Ascending aorta (tissue), 2 donors: ENCODE data around the gene CYP8B1. TPM values are rescaled to one million over a fixed set of nuclear protein-coding genes. Genes with fewer than 3 reads are reported as not detected.

Experiments used
- DNase-seq, 2 donors: peaks; one replicate each; pipeline ENCODE4 v3.0.0-alpha.2; 2019; ENCODE audit warnings: low spot score in 2 of 2
- H3K27ac ChIP-seq, 2 donors: fragments of 200-600 bp; sonication (generic); one replicate each; pipeline ENCODE4 v1.5.1; 2016 to 2017; ENCODE audit warnings: mild to moderate bottlenecking in 1 of 2
- H3K27me3 ChIP-seq: fragments of 200-600 bp; sonication (generic); one replicate; pipeline ENCODE4 v1.5.1; 2017
- H3K36me3 ChIP-seq, 2 donors: fragments of 200-600 bp; sonication (generic); one replicate each; pipeline ENCODE4 v1.5.1; 2016
- H3K4me1 ChIP-seq, 2 donors: fragments of 200-600 bp; sonication (generic); one replicate each; pipeline ENCODE4 v1.5.1; 2016 to 2017; ENCODE audit warnings: mild to moderate bottlenecking in 1 of 2
- H3K4me3 ChIP-seq, 2 donors: fragments of 200-600 bp; sonication (generic); one replicate each; pipeline ENCODE4 v1.5.1; 2016 to 2017; ENCODE audit warnings: mild to moderate bottlenecking in 1 of 2
- H3K9me3 ChIP-seq, 2 donors: fragments of 200-600 bp; sonication (generic); one replicate each; pipeline ENCODE4 v1.5.1; 2016
- CTCF ChIP-seq, 3 experiments: fragments of 200-600 bp in 2 of 3; fragments of 450-650 bp in 1 of 3; sonication (generic) in 2 of 3; IDR thresholded peaks; one replicate each; pipeline ENCODE4 v1.5.1; 2016 to 2019; ENCODE audit warnings: antibody characterized with exemption in 3 of 3, mild to moderate bottlenecking in 1 of 3, moderate library complexity in 1 of 3
- intact Hi-C: fragments of 100-400 bp; cut with DNase I; formaldehyde crosslinking; loops from one replicate; pipeline ENCODE4 v1.15.1; 2023
- total RNA-seq: library from RNA; depleted of rRNA; stranded (reverse); fragments of >200 nt; gene quantifications from one replicate; pipeline ENCODE4 v1.1.0, GENCODE V29; 2016

CYP8B1 gene
- total RNA-seq, 1 donor from 2014 or later = 0.43 TPM

- no peaks in the 10 kb centered on the region for H3K4me1 ChIP-seq
- H3K9me3 ChIP-seq = no peaks in the 10 kb centered on the region
- no peak for DNase-seq
- no peaks in the 10 kb centered on the region for H3K27me3 ChIP-seq
- intact Hi-C loops = no loop called here
- no peaks in the 10 kb centered on the region for H3K36me3 ChIP-seq
- no peak overlapping the region for H3K4me3 ChIP-seq
- no peak for TF ChIP-seq CTCF (IDR thresholded peaks at IDR 0.05)
- H3K27ac ChIP-seq = no peak overlapping the region
Measured at GRCh38 chr3:42836150-42837123, 39.2 kb downstream of the CYP8B1 start.

DNA sequence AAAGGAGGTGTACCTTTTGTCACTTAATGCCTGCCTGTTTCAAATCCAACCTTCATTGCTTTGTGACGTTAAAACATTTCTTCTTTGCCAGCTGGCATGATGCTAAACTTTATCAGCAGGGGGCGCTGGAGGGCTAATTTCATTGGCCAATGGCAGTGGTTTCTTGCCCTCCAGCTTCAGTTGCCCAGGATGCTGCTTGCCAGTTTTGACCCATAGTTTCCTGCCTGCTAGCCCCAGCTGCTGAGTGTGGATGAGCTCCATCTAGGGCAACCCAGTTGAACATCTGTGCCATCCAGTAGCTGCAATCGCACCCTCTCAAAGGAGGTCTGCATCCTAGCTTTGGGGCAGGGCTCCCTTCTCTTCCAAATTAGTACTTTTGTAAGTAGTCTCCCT is 44.4 kb downstream of the CYP8B1 start:
- Histone ChIP-seq H3K27me3 (no peaks in the 10 kb centered on the region), H3K27ac (no peak overlapping the region), H3K4me1 (peaks cover 0 to 3% of the 10 kb centered on the region in 2 donors), H3K9me3 (no peaks in the 10 kb centered on the region), H3K36me3 (no peaks in the 10 kb centered on the region), H3K4me3 (no peak overlapping the region)
- peak; percentile 63 to 80 (median 74) for TF ChIP-seq CTCF (IDR thresholded peaks at IDR 0.05)
- intact Hi-C loops = loop anchor here (1.0 kb wide), 2 partner anchors 8 to 50 kb away; no protein-coding TSS in a partner anchor
- peak; percentile 18 to 89 for DNase-seq

DNA sequence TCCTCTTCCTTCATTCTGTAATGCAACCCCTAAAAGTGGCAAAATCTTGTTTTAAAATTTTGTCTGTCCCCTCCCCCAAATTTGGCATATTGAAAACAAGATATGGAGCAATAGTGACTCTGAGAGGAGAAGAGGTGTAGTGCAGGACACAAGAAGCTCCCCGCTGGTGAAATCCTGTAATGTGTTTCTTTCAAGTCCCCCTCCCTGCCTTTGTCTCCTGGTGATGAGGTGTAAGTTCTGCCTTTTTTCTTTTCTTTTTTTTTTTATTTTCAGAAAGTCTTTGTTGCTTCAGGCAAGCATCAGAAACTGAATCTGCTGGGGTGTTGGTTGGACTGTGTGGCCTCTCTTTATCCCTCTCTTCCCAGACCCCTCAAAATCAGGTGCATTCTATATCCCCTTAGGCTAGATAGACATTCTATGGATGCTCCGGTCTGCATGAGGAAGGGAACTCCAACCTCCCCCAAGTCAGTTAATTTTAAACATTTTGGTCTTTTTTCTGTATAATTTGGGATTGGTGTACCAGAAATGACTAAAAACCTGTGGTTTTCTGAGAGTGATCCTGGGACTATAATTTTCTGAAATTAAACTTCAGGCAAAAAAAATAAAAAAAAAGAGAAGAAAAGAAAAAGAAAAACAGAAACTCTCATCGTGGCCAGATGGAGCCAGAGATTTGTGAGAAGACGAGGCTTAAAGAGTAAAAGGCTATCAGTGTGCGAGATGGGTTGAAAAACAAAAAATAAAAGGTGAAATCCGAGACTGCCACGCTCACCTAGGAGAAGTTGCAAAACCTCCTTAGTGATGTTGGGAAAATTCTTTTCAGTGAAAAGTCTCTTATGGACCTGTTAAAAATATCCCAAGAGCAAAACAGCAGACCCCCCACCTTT is 45.0 kb downstream of the CYP8B1 start:
- Histone ChIP-seq H3K27ac (no peak overlapping the region), H3K27me3 (no peaks in the 10 kb centered on the region), H3K4me3 (no peak overlapping the region), H3K9me3 (no peaks in the 10 kb centered on the region), H3K4me1 (peaks cover 0 to 3% of the 10 kb centered on the region in 2 donors), H3K36me3 (no peaks in the 10 kb centered on the region)
- intact Hi-C loops = loop anchor here (1.0 kb wide), 2 partner anchors 9 to 51 kb away; no protein-coding TSS in a partner anchor
- DNase-seq = no peak
- TF ChIP-seq CTCF (IDR thresholded peaks at IDR 0.05) = peak in 2 of 3 experiments; percentile 37 to 38

- Histone ChIP-seq H3K4me1 (peaks cover 0 to 3% of the 10 kb centered on the region in 2 donors), H3K27me3 (no peaks in the 10 kb centered on the region), H3K27ac (no peak overlapping the region), H3K4me3 (no peak overlapping the region), H3K9me3 (no peaks in the 10 kb centered on the region), H3K36me3 (no peaks in the 10 kb centered on the region)
- TF ChIP-seq CTCF (IDR thresholded peaks at IDR 0.05) = no peak
- DNase-seq = no peak
- intact Hi-C loops = no loop called here
Measured at GRCh38 chr3:42829628-42830436, 45.8 kb downstream of the CYP8B1 start.

- intact Hi-C loops = no loop called here
- Histone ChIP-seq H3K4me1 (peaks cover 0 to 3% of the 10 kb centered on the region in 2 donors), H3K27me3 (no peaks in the 10 kb centered on the region), H3K27ac (no peak overlapping the region), H3K9me3 (no peaks in the 10 kb centered on the region), H3K36me3 (no peaks in the 10 kb centered on the region), H3K4me3 (no peak overlapping the region)
- TF ChIP-seq CTCF (IDR thresholded peaks at IDR 0.05) = no peak
- no peak for DNase-seq
Measured at GRCh38 chr3:42829083-42829627, 46.5 kb downstream of the CYP8B1 start.
